ENCODE data around the gene RRP15. TPM values are rescaled to one million over a fixed set of nuclear protein-coding genes. Genes with fewer than 3 reads are reported as not detected.

Gene RRP15
- total and polyA plus RNA-seq, 2 of the 8 experiments (the other 6 are each of a cell fraction or from before 2014, with no cell fraction given), result 3.7 to 52.8 TPM

DNA sequence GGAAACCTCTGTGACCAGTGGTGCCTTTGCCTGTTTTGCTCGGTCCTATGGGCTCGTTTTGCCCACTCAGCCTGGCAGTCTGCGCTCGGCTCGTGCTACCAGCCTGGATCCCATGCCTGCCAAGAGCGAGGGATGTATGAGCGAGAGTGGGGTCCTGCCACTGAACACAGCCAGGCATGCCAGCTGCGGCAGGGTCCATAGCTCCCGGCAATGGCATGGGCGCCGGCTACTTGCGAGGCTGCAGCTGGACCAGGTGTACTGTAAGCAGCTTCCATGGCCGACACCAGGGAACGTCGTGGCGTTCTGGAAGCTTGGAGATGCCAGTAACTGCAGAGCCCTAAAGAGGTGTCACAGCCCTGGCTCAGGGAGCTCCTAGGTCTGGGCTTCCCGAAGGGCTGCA is 37.7 kb downstream of the RRP15 start (continued):
- TF ChIP-seq, protein P1, sequence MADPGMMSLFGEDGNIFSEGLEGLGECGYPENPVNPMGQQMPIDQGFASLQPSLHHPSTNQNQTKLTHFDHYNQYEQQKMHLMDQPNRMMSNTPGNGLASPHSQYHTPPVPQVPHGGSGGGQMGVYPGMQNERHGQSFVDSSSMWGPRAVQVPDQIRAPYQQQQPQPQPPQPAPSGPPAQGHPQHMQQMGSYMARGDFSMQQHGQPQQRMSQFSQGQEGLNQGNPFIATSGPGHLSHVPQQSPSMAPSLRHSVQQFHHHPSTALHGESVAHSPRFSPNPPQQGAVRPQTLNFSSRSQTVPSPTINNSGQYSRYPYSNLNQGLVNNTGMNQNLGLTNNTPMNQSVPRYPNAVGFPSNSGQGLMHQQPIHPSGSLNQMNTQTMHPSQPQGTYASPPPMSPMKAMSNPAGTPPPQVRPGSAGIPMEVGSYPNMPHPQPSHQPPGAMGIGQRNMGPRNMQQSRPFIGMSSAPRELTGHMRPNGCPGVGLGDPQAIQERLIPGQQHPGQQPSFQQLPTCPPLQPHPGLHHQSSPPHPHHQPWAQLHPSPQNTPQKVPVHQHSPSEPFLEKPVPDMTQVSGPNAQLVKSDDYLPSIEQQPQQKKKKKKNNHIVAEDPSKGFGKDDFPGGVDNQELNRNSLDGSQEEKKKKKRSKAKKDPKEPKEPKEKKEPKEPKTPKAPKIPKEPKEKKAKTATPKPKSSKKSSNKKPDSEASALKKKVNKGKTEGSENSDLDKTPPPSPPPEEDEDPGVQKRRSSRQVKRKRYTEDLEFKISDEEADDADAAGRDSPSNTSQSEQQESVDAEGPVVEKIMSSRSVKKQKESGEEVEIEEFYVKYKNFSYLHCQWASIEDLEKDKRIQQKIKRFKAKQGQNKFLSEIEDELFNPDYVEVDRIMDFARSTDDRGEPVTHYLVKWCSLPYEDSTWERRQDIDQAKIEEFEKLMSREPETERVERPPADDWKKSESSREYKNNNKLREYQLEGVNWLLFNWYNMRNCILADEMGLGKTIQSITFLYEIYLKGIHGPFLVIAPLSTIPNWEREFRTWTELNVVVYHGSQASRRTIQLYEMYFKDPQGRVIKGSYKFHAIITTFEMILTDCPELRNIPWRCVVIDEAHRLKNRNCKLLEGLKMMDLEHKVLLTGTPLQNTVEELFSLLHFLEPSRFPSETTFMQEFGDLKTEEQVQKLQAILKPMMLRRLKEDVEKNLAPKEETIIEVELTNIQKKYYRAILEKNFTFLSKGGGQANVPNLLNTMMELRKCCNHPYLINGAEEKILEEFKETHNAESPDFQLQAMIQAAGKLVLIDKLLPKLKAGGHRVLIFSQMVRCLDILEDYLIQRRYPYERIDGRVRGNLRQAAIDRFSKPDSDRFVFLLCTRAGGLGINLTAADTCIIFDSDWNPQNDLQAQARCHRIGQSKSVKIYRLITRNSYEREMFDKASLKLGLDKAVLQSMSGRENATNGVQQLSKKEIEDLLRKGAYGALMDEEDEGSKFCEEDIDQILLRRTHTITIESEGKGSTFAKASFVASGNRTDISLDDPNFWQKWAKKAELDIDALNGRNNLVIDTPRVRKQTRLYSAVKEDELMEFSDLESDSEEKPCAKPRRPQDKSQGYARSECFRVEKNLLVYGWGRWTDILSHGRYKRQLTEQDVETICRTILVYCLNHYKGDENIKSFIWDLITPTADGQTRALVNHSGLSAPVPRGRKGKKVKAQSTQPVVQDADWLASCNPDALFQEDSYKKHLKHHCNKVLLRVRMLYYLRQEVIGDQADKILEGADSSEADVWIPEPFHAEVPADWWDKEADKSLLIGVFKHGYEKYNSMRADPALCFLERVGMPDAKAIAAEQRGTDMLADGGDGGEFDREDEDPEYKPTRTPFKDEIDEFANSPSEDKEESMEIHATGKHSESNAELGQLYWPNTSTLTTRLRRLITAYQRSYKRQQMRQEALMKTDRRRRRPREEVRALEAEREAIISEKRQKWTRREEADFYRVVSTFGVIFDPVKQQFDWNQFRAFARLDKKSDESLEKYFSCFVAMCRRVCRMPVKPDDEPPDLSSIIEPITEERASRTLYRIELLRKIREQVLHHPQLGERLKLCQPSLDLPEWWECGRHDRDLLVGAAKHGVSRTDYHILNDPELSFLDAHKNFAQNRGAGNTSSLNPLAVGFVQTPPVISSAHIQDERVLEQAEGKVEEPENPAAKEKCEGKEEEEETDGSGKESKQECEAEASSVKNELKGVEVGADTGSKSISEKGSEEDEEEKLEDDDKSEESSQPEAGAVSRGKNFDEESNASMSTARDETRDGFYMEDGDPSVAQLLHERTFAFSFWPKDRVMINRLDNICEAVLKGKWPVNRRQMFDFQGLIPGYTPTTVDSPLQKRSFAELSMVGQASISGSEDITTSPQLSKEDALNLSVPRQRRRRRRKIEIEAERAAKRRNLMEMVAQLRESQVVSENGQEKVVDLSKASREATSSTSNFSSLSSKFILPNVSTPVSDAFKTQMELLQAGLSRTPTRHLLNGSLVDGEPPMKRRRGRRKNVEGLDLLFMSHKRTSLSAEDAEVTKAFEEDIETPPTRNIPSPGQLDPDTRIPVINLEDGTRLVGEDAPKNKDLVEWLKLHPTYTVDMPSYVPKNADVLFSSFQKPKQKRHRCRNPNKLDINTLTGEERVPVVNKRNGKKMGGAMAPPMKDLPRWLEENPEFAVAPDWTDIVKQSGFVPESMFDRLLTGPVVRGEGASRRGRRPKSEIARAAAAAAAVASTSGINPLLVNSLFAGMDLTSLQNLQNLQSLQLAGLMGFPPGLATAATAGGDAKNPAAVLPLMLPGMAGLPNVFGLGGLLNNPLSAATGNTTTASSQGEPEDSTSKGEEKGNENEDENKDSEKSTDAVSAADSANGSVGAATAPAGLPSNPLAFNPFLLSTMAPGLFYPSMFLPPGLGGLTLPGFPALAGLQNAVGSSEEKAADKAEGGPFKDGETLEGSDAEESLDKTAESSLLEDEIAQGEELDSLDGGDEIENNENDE (IDR thresholded peaks at IDR 0.05; ENCODE audit: insufficient replicate concordance, low read length), result no peak
- TF ChIP-seq CEBPB (IDR thresholded peaks at IDR 0.05; ENCODE audit: low read depth, low read length) (no peak), POLR2A (IDR thresholded peaks at IDR 0.05; ENCODE audit: control extremely low read depth in 1 of 2, low read depth in 2 of 2, low read length in 2 of 2) (no peak), BACH1 (IDR thresholded peaks at IDR 0.05; ENCODE audit: low read length) (no peak), TAF1 (IDR thresholded peaks at IDR 0.05; ENCODE audit: low read depth, low read length) (no peak), CHD2 (IDR thresholded peaks at IDR 0.05; ENCODE audit: low read length) (no peak), MAFK (IDR thresholded peaks at IDR 0.05; ENCODE audit: low read depth, low read length) (no peak), SAP30 (IDR thresholded peaks at IDR 0.05; ENCODE audit: insufficient read depth, insufficient replicate concordance, low read length) (no peak), SIN3A (conservative IDR thresholded peaks at IDR 0.05 in 1 of 2, IDR thresholded peaks at IDR 0.05 in 1 of 2; ENCODE audit: low read depth in 1 of 2, low read length in 2 of 2) (no peak)
- TF ChIP-seq, protein P2, sequence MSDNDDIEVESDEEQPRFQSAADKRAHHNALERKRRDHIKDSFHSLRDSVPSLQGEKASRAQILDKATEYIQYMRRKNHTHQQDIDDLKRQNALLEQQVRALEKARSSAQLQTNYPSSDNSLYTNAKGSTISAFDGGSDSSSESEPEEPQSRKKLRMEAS (IDR thresholded peaks at IDR 0.05), result no peak
- TF ChIP-seq, protein P3, sequence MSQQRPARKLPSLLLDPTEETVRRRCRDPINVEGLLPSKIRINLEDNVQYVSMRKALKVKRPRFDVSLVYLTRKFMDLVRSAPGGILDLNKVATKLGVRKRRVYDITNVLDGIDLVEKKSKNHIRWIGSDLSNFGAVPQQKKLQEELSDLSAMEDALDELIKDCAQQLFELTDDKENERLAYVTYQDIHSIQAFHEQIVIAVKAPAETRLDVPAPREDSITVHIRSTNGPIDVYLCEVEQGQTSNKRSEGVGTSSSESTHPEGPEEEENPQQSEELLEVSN (IDR thresholded peaks at IDR 0.05), result no peak

All from H1 (cell line).